ENCODE results near the gene CNEP1R1. TPM values are rescaled to one million over a fixed set of nuclear protein-coding genes. Genes with fewer than 3 reads are reported as not detected.
A peak's percentile ranks its signal among the peaks of the same experiment; 100 is the strongest.

The CNEP1R1 gene
- total and polyA plus RNA-seq, 10 of the 15 experiments (the other 5 are each of a cell fraction or from before 2014, with no cell fraction given): 11.5 to 29.2 (median 15.6) TPM

- TF ChIP-seq CUX1 (IDR thresholded peaks at IDR 0.05; ENCODE audit: insufficient replicate concordance, low read depth, low read length) (no peak), REST (IDR thresholded peaks at IDR 0.05; ENCODE audit: low read depth, low read length) (no peak), STAT1 (conservative IDR thresholded peaks at IDR 0.05) (no peak), POLR2A (IDR thresholded peaks at IDR 0.05; ENCODE audit: low read depth, low read length) (peak; percentile 89), NR2C2 (IDR thresholded peaks at IDR 0.05; ENCODE audit: borderline replicate concordance, control insufficient read depth, insufficient read length, low read depth) (no peak), ZBTB33 (IDR thresholded peaks at IDR 0.05) (no peak), RB1 (IDR thresholded peaks at IDR 0.05; ENCODE audit: borderline replicate concordance) (no peak), HDAC6 (IDR thresholded peaks at IDR 0.05; ENCODE audit: unreplicated experiment) (no peak), E2F8 (IDR thresholded peaks at IDR 0.05; ENCODE audit: low read depth, partially characterized antibody) (no peak), FOS (IDR thresholded peaks at IDR 0.05; ENCODE audit: borderline replicate concordance, extremely low read depth, insufficient read length) (no peak), CREM (IDR thresholded peaks at IDR 0.05; ENCODE audit: low read depth) (no peak), HDAC2 (IDR thresholded peaks at IDR 0.05) (no peak)
Measured at GRCh38 chr16:50065624-50066481, 40.8 kb downstream of the CNEP1R1 start, which contains the start of gene HEATR3 (continued).
